ENCODE data around the gene TRMO. TPM values are rescaled to one million over a fixed set of nuclear protein-coding genes. Genes with fewer than 3 reads are reported as not detected.

The TRMO gene
- total and polyA plus RNA-seq, 7 donors: 6.7 to 13.9 (median 9.2) TPM

- H3K4me1 ChIP-seq: no peaks in the 10 kb centered on the region
- intact Hi-C loops (cut with DNase I): no loop called here
- H3K36me3 ChIP-seq (ENCODE audit: insufficient read depth in 1 of 2, low read depth in 1 of 2): peaks cover 0 to 20% of the 10 kb centered on the region in 2 donors
Measured at GRCh38 chr9:97895211-97895610, 27.1 kb downstream of the TRMO start.

GRCh38 chr9:97892421-97892820 is 29.9 kb downstream of the TRMO start:
- ATAC-seq (no peak), DNase-seq (no peak)
- whole genome bisulfite sequencing, 3 donors: 86 to 89% (median 88%) methylated on average over 2 of the region's 2 CpGs
- no peak for TF ChIP-seq CTCF (IDR thresholded peaks at IDR 0.05)
- Histone ChIP-seq H3K4me3 (no peak overlapping the region), H3K27ac (no peak overlapping the region), H3K27me3 (ENCODE audit: insufficient read depth in 3 of 3, low read length in 2 of 3) (no peaks in the 10 kb centered on the region), H3K4me1 (no peaks in the 10 kb centered on the region), H3K9me3 (no peaks in the 10 kb centered on the region), H3K36me3 (ENCODE audit: insufficient read depth in 1 of 2, low read depth in 1 of 2) (peaks cover 0 to 11% of the 10 kb centered on the region in 2 donors)
- intact Hi-C loops (cut with DNase I): no loop called here

More at GRCh38 chr9:97895211-97895610, 27.1 kb downstream of the TRMO start:
- DNase-seq (no peak), ATAC-seq (no peak)
- Histone ChIP-seq H3K27me3 (ENCODE audit: insufficient read depth in 3 of 3, low read length in 2 of 3) (no peaks in the 10 kb centered on the region), H3K4me3 (no peak overlapping the region), H3K27ac (no peak overlapping the region), H3K9me3 (no peaks in the 10 kb centered on the region)
- TF ChIP-seq CTCF (IDR thresholded peaks at IDR 0.05): no peak
- 88 to 96% (median 91%) methylated on average over 1 of the region's 1 CpG for WGBS, 3 donors

DNA sequence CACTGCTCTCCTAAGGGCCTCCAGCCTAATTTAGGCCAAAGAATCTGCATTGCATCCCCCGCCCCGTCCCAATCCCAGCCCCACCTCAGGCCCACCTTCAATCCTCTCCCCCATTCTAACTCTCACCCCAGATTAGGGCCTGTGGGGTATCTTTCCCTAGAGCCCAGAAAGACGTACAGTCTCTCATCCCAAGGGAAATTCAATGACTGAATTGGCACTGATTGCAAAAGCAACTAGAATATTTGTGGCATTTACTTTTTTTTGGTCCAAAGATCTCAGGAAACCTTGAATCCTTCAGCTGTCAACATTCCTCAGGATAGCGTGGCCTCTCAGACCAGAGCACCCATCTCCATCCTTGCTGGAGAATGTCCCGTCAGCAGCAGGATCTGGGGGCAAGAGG is 30.6 kb downstream of the TRMO start:
- Histone ChIP-seq H3K27ac (no peak overlapping the region), H3K9me3 (no peaks in the 10 kb centered on the region), H3K27me3 (ENCODE audit: insufficient read depth in 3 of 3, low read length in 2 of 3) (no peaks in the 10 kb centered on the region), H3K4me3 (no peak overlapping the region), H3K36me3 (ENCODE audit: insufficient read depth in 1 of 2, low read depth in 1 of 2) (peaks cover 0 to 7% of the 10 kb centered on the region in 2 donors), H3K4me1 (no peaks in the 10 kb centered on the region)
- intact Hi-C loops (cut with DNase I): no loop called here
- TF ChIP-seq CTCF (IDR thresholded peaks at IDR 0.05): no peak
- DNase-seq: no peak
- WGBS, 3 donors: 74 to 77% (median 75%) methylated on average over 5 of the region's 5 CpGs
- ATAC-seq: no peak

DNA sequence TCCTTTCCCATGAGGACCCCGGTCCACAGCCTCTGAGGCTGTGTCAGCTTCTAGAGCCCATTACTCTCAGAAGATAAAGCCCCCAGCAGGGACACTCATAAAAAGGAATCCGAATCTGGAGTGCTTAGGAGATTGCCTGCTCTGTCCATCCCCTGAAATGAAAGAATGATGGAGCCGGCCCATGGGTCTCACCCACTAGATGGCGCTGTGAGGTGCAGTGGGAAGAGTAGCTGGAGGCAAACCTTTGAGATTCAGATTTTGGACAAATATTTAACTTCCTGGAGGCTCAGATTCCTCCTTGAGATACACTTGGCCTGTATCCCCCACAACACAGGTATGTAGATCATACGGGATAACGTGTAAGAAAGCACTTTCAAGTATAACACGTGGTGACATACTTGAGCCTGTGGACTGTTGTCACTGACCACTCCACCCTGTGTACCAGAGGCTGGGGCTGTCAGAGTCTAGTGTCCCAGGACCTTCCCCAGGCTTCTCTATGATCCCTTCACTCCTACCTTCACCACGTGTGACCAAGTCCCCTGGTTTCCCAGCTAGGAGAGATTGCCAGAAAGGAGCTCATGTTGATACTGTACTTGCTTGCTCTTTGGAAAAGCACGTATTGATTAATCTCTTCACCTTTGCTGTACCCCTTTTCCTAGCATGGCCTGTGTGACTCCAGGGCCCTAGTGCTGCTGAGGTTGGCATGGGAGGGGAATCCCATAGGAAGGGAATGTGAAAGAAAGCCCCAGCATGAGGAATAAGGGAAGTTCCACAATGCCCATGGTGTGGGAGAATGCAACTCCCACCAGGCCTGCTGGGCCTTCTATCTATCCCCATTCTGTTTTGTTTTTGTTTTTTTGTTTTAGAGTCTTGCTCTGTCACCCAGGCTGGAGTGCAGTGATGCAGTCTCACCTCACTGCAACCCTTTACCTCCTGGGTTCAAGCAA is 32.1 kb downstream of the TRMO start:
- ATAC-seq (no peak), DNase-seq (no peak)
- H3K4me1 ChIP-seq: no peaks in the 10 kb centered on the region
- TF ChIP-seq CTCF (IDR thresholded peaks at IDR 0.05): peak; percentile 32
- H3K27ac ChIP-seq: no peak overlapping the region
- no peak overlapping the region for H3K4me3 ChIP-seq
- H3K9me3 ChIP-seq: no peaks in the 10 kb centered on the region
- H3K27me3 ChIP-seq (ENCODE audit: insufficient read depth in 3 of 3, low read length in 2 of 3): no peaks in the 10 kb centered on the region
- intact Hi-C loops (cut with DNase I): no loop called here
- WGBS, 3 donors: 33 to 36% (median 35%) methylated on average over 9 of the region's 9 CpGs
- no peaks in the 10 kb centered on the region for H3K36me3 ChIP-seq (ENCODE audit: insufficient read depth in 1 of 2, low read depth in 1 of 2)

Measured in psoas muscle (tissue), 8 donors.